EH (cell line): ENCODE measurements around the gene CSK.
A peak's percentile ranks its signal among the peaks of the same experiment; 100 is the strongest.
"Not testable (repeated sequence)": the region's sequence is repeated elsewhere in the genome, so short reads cannot be mapped to it uniquely, and the experiment has no call there.

Source experiments
- DNase-seq: peaks from one replicate; pipeline ENCODE4 v3.0.0-alpha.2; 2015; ENCODE audit warnings: low read depth

CSK gene

GRCh38 chr15:74781431-74782258 is at the start of gene CSK:
Gene CSK (plus strand): TSS chr15:74782080. CDS start chr15:74798298, 16,218 bp downstream.
- peak; percentile 75 for DNase-seq

DNA sequence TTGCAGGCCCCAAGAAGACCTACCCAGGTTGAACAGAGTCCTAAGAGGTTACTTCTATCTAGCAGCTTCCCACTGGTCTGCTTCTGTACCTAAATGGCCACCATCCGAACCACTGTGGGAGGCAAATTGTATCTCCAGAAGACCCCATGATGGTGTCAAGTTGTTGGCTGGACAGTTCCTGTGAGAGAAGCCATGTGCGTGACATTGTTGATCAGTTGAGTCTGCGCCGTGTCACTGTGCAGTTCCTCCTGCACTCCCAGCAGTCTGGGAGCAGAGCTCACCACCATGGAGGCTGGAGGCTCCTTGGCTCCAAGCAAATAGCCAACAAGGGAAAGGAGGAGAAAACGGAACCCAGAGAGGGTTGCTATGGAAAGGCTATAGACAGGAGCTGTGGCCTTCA is 49.0 kb upstream of the CSK start:
- no peak for DNase-seq

DNA sequence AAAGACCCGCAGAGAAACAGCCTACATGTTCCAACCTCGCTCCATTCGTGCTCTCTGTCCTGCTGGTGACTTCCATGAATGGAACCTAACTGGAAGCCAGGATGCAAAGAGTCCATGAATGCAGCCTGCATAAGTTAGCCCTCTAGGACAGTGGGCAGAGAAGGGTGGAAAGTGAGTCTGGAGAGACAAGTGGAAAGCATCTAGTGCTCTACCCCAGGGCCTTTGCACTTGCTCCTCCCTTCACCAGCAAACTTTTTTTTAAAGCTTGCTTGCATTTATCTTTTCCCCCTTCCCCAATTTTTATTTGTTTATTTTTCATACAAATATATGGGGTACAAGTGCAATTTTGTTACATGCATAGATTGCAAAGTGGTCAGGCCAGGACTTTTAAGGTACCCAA is 48.6 kb upstream of the CSK start:
- no peak for DNase-seq

DNA sequence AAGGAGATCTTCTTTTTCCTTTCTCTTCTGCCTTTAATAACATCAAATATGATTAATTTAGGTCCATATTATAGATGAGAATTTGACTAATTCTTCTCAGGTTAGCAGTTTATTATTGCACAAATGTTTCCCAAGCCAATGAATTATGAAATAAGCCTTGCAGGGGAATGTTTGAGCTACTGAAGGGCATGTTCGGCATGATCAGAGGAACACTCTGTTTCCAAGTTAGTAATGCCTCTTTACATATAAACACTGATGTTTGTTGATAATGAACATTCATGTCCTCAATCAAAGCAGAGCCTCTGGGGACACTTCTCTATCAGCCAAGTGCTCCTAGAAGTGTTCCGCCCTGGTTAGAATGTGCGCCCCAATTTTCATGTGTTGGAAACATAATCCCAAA is 46.6 kb upstream of the CSK start:
- DNase-seq = no peak

- DNase-seq = not testable (repeated sequence)
These were observed 43.6 kb upstream of the CSK start for GRCh38 chr15:74738239-74738638.

- no peak for DNase-seq
These were observed 39.5 kb upstream of the CSK start for GRCh38 chr15:74742422-74742821.

GRCh38 chr15:74746389-74746788 is 35.5 kb upstream of the CSK start:
- no peak for DNase-seq

DNA sequence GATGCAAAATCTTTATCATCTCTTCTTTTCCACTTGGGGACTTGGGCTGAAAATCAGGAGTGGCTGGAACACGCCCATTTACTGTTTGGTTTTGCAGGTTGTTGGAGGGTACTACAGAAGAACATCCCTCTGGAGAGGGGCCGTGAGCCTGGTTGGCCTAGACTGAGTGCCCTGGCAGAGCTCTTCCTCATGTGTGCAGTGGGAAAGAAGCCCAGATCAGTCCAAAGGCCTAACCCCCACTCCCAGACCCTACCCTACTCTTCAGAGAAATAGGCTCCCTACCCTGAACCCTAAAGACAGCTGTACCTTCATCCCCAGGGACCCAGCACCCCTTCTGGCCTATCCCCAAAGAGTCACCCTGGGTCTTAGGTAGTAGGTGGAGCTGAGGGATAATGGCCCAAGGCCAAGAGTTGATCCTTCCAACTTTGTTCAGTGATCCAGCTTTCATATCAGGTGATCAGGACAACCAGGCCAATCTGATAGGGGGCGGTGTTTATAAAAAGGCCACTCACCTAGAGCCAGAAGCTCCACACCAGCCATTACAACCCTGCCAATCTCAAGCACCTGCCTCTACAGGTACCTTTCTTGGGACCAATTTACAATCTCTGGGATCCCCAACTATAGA is 33.4 kb upstream of the CSK start, which contains the start of gene CYP1A2:
TSS of gene CYP1A2 (plus strand) at position 524 of the 625 bp plus-strand sequence. CDS start 894 bp downstream, outside the sequence.
- no peak for DNase-seq

GRCh38 chr15:74749832-74750231 is 32.0 kb upstream of the CSK start:
- DNase-seq = no peak

- DNase-seq = no peak
These were observed 31.1 kb upstream of the CSK start for GRCh38 chr15:74750751-74751150.

GRCh38 chr15:74752011-74752410 is 29.9 kb upstream of the CSK start:
- DNase-seq = no peak

DNA sequence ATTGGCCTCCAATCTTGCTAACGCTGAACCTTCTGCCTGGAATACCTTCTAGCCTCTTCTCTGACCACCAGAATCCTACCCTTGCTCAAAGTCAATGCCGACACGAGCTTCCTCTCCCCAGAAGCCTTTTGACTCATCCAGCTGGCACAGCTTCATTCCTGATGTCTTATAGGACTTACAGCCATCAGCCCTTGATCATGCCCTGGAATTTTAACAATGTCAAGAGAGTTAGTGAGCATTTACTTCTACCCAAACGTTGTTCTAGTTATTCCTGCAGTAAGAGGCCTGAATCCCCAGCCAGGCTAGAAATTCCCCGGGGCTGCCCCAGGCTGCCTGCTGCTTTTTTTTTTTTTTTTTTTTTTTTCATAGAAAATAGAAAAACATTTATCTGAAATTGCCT is 29.3 kb upstream of the CSK start:
- peak; percentile 86 for DNase-seq

GRCh38 chr15:74754593-74755215 is 27.2 kb upstream of the CSK start:
- DNase-seq = no peak

DNA sequence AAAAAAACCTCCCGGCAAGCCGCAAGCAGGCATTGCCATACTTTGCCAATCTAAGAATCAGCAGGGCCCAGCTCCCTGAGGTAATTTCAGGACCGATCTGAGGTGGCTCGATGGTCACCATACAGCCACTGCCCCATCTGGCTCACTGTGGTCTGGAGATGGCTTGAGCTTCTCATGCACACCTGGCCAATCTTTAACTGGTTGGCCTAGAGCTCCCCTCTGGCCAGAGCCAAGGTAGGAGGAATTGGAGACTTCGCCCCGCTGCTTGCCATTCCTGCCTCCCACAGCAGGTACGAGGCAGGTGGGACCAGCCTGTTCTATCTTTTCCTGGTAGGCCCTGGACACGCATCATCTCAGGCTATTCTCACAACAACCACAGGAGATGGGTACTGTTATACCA is 23.1 kb upstream of the CSK start:
- DNase-seq = no peak

DNA sequence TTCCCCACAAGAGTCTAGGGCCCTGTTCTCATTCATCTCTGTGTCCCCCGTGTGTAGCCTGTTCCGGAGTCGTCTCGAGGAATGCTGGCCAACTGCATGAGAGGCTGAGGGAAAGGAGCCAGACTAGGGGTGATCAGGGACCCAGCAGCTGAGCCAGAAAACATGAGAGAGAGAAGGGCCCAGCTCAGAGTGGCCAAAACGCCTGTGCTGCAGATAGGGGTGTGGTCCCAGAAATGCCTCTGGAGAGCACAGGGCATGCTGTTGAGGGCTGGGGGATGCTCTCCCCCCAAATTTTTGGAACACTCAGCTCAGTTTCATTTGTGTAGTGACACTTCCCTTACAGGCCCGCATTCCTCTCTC is 19.1 kb upstream of the CSK start:
- no peak for DNase-seq

- DNase-seq = no peak
These were observed 18.5 kb upstream of the CSK start for GRCh38 chr15:74763416-74763815.

DNA sequence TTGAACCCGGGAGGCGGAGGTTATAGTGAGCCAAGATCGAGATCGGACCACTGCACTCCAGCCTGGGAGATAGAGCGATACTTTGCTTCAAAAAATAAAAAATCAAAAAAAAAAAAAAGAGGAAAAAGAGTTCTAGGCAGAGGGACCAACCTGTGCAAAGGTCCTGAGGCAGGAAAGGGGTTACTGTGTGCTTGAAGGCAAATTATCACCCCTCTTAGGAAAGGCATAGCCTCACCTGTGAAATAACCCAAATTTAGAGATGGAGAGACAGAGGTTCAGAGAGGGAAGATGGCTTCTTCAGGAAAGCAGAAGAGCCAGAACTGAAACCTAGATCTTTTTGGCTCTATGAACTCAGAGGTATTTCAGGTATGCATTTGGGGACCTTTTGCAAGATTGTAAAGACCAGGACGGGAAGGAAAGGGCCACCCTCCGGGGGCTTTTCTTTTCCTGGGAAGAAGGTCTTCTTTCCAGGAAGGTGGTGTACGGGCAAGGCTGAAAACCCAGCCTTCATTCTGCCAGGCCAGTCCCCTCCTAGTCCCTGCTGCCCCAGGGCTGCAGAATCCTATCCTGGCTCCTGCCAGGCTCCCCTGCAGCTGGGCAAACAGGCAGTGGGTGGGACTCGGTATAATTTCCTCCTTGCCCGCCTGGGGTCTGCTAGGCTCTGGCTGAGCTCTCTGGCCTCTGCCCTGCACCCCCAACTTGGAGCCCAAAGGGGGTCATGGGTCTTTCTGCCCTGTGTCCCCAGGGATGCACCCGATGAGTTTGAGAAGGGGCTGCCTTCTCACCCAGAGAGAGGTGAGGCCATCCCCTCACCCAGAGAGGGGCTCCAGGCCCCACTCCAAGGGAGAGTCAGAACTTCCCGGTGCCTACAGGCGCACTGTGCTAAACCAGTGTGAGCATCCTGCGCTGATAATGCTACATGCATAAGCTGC is 14.4 kb upstream of the CSK start:
- no peak for DNase-seq

DNA sequence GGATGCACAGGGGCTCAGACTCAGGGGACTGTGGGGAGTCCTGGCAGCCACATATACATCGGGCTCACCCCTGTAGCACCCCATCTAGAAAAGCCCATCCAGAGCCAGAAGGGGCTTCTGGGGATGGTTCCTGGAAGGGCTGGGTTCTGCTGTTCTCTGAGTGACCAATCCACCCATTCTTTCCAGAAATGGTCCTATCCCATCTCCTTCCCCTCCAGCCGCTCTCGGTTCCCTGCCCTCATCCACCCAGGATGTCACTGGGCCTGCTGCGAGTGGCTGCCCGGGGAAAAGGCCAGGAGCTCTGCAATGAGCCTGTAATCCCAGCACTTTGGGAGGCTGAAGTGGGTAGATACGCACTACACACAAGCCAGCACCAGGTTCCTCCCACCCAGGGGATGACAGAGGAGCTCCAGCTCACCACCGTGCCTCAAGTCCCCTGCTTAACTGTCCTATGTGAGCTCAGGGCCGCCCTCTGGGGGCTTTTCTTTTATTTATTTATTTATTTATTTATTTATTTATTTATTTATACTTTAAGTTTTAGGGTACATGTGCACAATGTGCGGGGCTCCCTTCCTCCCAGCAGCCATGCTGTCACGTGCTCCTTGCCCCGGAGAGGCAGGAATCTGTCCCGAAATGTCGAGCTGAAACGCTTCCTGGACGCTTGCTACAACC is 13.6 kb upstream of the CSK start:
- DNase-seq = peak; percentile 12

DNA sequence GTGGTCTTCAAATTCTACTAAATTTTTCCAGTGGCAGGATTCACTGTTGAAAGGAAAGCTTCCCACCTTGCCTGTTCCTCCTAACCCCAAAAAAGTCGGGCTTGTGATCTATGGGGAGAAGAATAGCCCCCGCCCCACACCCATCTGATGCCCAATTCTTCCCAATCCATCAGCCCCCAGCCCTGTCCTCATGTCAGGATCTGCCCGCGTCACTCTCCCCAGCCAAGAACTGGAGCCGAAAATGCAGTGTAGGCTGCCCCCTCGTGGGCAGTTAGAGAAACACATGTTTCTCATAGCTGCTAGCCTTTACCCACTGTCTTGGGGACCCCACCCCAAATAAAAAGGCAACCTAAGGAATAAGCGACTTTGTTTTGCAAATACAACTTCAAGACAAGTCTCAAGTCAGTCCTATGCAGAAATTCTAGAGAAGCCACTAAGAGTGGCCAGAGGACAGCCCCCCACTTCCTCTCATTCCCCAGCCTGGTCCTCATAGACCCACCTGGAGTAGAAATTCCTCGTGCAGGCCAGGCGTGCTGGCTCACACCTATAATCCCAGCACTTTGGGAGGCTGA is 13.0 kb upstream of the CSK start:
- peak; percentile 68 for DNase-seq

DNA sequence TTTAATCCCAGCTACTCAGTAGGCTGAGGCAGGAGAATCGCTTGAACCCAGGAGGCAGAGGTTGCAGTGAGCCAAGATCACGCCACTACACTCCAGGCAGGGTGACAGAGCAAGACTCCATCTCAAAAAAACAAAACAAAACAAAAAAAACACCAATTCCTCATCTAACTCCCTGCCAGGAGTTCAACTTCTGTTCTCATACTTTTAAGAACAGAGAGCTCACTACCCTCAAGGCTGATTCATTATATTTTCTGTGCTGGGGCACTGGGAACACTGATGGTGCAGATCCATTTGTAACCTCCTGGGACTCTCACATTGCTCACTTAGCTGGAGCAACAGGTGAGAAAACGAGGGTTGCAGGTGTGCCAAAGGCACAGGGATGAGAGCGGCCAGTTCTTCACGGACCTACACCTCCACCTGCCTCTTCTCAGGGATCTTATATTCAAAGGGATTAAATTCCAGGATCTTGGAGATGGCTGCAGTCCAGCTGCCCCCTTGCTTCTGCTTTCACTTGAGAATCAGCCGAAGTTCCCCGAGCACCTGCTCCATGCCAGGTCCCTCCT is 12.3 kb upstream of the CSK start:
- DNase-seq = no peak
